BJ (cell line): ENCODE data around the gene NFIX. TPM values are rescaled to one million over a fixed set of nuclear protein-coding genes. Genes with fewer than 3 reads are reported as not detected.

Experiments
- CTCF ChIA-PET: fragments of 350-600 bp; formaldehyde crosslinking; extraction: SDS; loops from one replicate; lab custom pipeline; 2021; ENCODE audit warnings: antibody characterized with exemption, inconsistent platforms; lab: Yijun Ruan, JAX
- POLR2A ChIA-PET: fragments of 300-600 bp; sonication (Branson Sonifier 250); formaldehyde crosslinking; extraction: SDS; loops from one replicate; lab custom pipeline; 2021; ENCODE audit warnings: antibody characterized with exemption; lab: Charles Lee
- DNase-seq: peaks from one replicate; pipeline ENCODE4 v3.0.0-alpha.2; 2011; ENCODE audit warnings: low read depth
- H3K27me3 ChIP-seq: 2 replicates; pipeline ENCODE4 v1.6.0; 2011; ENCODE audit warnings: low read length; ENCODE audit not compliant: control insufficient read depth, insufficient read depth
- H3K36me3 ChIP-seq: 2 replicates; pipeline ENCODE4 v1.5.1; 2011; ENCODE audit warnings: low read length; ENCODE audit not compliant: control insufficient read depth, insufficient read depth
- H3K4me3 ChIP-seq: 2 replicates; pipeline ENCODE4 v1.5.1; 2011; ENCODE audit warnings: low read depth, mild to moderate bottlenecking, control low read depth, low read length
- CTCF ChIP-seq: IDR thresholded peaks from 2 replicates; pipeline ENCODE4 v1.5.1; 2011; ENCODE audit warnings: low read depth, mild to moderate bottlenecking, control low read depth, inconsistent platforms, low read length, moderate library complexity; ENCODE audit not compliant: insufficient read depth
- polyA plus RNA-seq: library from polyadenylated mRNA; depleted of rRNA; stranded (reverse); fragments of >200 nt; gene quantifications from 2 replicates; pipeline ENCODE4 v1.2.3, GENCODE V29; 2011

Gene NFIX
- polyA plus RNA-seq, 1 experiment = 29.4 TPM

- no peaks in the 10 kb centered on the region for H3K27me3 ChIP-seq
- H3K36me3 ChIP-seq = peaks cover 10% of the 10 kb centered on the region
- POLR2A ChIA-PET = no interaction called here
- no peak for DNase-seq
- CTCF ChIA-PET = interaction anchor here (1.9 to 8.2 kb wide), 8 partner anchors 10 to 130 kb away, joined by 7 to 139 read pairs (median 44); no protein-coding TSS in a partner anchor
- H3K4me3 ChIP-seq = no peak overlapping the region
- TF ChIP-seq CTCF = no peak
Measured at GRCh38 chr19:13095393-13095784, 100.1 kb downstream of the NFIX start.

GRCh38 chr19:13095934-13096927 is 101.0 kb downstream of the NFIX start:
- no peaks in the 10 kb centered on the region for H3K27me3 ChIP-seq
- no peak for DNase-seq
- no peak for TF ChIP-seq CTCF
- ChIA-PET CTCF (interaction anchor here (1.9 to 8.2 kb wide), 6 partner anchors 9 to 131 kb away, joined by 7 to 139 read pairs (median 80); no protein-coding TSS in a partner anchor), POLR2A (no interaction called here)
- H3K4me3 ChIP-seq = no peak overlapping the region
- H3K36me3 ChIP-seq = peaks cover 10% of the 10 kb centered on the region

DNA sequence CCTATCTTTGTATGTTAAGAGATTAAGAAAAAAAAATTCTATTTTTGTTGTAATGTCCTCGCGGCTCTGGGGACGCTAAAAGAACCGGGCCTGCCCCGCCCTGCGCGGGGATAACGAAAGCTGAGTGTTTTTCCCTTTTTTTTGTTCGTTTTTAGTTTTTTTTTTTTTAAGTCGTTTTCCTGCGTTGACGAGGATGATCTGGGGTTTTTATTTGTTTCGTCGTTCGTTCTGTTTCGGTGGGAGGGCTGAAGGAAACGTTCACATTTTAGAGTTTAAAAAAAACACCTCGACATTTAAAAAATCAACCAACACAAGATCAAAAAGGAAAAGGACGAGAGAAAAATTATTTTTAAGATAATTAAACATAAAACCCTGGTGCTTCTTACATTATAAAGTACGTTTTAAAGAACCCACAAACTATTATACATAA is 101.8 kb downstream of the NFIX start:
- DNase-seq = no peak
- ChIA-PET CTCF (interaction anchor here (8.1 kb wide), 1 partner anchor 67 kb away, joined by 95 read pairs; no protein-coding TSS in a partner anchor), POLR2A (no interaction called here)
- Histone ChIP-seq H3K36me3 (peaks cover 9% of the 10 kb centered on the region), H3K4me3 (no peak overlapping the region), H3K27me3 (no peaks in the 10 kb centered on the region)
- TF ChIP-seq CTCF = no peak

GRCh38 chr19:13097463-13098258 is 102.4 kb downstream of the NFIX start:
- POLR2A ChIA-PET = no interaction called here
- no peak for DNase-seq
- TF ChIP-seq CTCF = no peak
- Histone ChIP-seq H3K4me3 (no peak overlapping the region), H3K27me3 (no peaks in the 10 kb centered on the region), H3K36me3 (peaks cover 9% of the 10 kb centered on the region)
- CTCF ChIA-PET = no interaction called here
